Loucy (cell line): Measurements from ENCODE around the gene SLC6A1.

Source experiments
- CTCF ChIP-seq: fragments of 200-600 bp; sonication (generic); conservative IDR thresholded peaks from 2 replicates; pipeline ENCODE4 v1.5.1; 2014; ENCODE audit warnings: mild to moderate bottlenecking, antibody characterized with exemption, low read length
- EZH2phosphoT487 ChIP-seq: fragments of 200-600 bp; IDR thresholded peaks from 2 replicates; pipeline ENCODE4 v1.6.1; 2018; ENCODE audit warnings: antibody characterized with exemption, mild to moderate bottlenecking, moderate library complexity, borderline replicate concordance

DNA sequence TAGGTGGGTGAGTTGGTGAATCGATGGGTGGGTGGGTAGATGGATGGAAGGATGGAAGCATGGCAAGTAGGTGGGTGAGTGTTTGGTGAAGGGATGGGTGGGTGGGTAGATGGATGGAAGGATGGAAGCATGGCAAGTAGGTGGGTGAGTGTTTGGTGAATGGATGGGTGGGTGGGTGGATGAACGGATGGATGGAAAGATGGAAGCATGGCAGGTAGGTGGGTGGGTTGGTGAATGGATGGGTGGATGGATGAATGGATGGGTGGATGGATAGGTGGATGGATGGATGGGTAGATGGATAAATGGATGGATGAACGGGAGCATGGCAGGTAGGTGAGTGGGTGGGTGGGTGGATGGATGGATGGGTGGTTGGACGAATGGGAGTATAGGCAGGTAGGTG lies 65.1 kb downstream of the SLC6A1 start:
- no peak for TF ChIP-seq CTCF
- TF ChIP-seq EZH2phosphoT487 = no peak
